ENCODE results near the gene MAGED2.
"Not testable (repeated sequence)": the region's sequence is repeated elsewhere in the genome, so short reads cannot be mapped to it uniquely, and the experiment has no call there.

Gene MAGED2

DNA sequence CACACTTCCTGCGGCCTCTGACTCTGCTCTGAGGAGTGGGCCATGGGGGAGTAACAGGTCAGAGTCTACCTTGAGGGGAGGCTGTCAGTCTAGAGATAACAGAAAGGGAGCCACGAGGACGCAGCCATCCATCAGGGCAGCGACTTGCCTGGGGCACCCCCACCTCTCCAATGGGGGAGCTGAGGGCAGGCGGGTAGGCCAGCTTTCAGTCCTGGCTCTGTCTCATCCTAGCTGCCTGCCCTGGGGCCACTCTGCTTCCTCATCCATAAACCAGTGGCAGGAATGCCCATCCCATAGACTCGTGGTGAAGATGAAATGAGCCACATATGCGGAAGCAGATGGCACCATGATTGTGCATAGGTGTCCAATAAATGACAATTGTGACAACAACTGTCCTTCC is 13.2 kb downstream of the MAGED2 start:
- no peak for DNase-seq

DNA sequence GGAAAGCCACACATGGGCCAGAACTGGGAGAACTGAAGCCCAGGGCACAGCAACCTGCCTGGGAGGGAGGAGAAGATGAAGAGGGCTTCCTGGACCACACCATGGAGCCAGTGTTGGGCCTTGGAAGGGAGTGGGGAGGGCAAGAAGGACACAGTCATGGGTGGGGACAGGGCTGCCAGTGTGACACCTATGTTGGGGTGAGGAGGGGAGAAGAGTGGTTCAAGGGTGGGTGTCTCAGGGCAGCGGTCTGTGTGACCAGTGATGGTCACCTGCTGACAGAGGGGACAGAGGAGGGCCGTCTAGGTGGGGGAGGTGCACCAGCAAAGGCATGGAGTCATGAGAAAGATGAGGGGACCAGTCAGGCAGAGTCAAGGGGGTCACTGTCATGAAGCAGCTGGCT is 13.8 kb downstream of the MAGED2 start:
- DNase-seq = no peak

DNA sequence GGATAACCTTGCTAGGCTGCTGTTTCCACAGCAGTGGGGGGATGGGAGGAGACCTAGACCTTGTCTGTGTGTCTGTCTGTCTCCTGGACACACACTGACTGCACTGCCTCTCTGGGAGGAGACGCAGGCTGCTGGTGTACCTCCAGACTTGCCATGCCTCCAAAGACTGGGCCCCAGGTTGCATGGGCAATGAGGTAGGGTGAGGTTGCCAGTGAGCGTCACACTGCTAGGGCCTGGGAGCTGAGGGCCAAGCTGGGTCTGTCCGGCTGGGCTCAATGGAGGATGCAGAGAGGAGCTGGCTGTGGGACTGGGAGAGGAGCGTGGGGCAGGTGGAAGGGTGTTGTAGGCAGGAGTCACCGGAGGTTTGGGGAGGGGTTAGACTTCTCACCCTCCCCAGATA is 16.6 kb downstream of the MAGED2 start:
- DNase-seq = no peak

DNA sequence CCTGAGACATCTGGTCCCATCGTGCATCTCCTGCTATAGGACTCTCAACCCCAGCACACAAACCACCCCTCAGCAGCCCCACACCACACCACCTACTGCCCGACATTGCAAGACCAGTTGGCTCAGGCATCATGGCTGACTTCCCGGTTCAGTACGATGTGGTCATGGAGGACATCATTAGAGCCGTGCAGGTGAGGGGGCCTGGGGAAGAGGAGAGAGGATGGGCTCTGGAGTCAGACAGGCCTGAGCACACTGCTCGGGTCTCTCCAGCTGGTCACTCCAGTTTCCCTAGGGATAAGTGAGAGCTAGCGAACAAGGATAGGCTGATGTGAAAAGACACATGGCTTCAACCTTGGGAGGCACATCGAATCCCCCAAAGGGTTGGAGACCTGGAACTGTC is 17.2 kb downstream of the MAGED2 start:
- DNase-seq = no peak

DNA sequence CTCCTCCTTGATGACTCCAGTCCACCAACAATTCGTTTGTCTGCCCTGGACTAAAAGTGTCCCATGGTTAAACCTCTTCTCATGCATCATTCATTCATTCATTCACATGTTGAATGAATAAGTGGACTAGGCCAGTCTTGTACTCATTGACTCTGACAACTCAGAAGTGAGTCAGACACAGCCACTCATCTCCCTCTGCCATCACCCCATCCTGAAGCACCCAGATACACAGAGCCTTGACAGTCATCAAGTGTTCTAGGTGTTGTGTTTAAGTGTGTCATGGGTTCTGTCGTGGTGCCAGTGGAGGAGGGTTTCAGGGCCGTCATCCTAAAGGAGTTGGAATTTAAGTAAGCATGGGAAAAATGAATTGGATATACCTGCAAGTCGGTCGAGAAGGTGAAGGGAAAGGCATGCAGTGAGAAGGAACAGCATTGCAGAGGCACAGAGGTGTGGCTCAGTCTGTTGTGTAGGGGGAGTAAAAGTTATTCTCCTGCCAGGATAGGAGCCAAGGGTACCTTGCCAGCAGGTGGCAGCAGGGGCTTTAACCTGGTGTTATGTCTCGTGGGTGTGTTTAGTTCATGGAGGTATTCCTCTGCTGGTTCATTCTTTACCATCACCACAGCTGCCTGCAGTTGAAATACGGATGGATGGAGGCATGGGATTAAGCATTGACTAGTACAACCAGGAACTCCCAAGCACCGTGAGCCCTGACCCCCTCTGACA is 18.3 kb downstream of the MAGED2 start:
- no peak for DNase-seq

DNA sequence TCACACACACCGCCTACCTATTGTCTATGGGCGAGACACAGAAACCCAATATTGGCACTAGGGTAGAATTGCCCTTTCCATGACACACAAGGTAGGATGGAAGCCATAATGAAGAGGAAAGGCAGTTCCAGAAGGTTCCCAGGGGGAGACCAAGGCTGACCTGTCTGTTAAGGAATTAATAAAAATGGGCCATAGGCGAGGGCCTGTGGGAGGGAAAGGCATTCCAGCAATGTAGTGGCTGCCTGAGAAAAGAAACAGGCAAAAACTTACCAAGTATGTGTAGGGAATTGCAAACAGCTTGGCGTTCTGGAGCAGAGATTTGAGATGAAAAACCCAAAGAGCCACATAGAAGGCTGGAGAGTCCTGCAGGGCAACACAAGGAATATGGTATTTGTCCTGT is 19.1 kb downstream of the MAGED2 start:
- no peak for DNase-seq

DNA sequence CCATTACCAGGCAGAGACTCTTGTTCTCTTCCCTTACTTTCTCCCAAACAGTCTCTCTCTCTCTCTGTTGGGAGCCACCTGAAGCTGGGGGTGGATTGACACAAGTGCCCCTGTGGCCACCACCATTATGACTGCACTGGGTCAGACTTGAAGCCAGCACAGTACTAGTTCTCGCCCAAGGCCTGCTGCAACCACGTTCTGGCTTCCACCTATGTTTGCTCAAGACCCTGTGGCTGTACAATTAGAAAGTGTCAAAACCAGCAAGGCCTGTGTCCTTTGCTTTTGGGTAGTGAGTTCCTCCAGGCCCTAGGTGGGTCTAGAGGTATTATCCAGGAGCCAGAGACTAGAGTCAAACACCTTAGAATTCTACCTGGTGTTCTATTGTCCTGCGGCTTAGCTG is 31.0 kb downstream of the MAGED2 start:
- no peak for DNase-seq

DNA sequence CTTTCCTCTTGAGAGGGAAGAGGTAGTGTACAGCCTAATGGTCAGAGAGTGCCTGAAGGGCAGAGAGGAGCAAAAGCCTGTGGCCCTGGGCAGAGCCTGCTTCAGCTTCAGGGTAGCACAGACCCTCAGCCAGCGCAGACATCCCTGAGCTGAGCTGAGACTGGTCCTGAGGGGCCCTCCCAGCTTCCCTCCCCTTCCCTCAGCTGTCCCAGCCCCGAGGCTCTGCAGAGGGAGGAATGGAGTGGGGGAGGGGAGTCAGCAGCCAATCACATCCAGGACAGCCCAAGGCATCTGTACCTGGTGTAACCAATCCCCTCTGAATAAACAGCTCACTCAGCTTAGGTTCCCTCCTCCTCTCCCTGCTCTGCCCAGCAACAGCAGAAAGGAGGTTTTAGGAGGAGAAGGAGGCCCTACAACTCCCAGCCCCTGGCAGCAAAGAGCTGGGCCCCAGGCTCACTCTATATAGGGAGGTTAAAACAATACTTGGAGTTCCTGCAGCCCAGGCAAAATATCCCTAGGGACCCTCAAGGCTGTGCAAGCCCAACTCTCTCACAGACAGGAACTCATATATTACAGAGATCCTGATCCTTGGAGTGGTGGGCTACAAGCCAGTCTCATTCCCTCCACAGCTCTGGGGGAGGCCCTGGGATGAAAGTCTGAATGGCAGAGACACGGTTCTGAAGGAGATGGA is 33.8 kb downstream of the MAGED2 start:
- DNase-seq = not testable (repeated sequence)

DNA sequence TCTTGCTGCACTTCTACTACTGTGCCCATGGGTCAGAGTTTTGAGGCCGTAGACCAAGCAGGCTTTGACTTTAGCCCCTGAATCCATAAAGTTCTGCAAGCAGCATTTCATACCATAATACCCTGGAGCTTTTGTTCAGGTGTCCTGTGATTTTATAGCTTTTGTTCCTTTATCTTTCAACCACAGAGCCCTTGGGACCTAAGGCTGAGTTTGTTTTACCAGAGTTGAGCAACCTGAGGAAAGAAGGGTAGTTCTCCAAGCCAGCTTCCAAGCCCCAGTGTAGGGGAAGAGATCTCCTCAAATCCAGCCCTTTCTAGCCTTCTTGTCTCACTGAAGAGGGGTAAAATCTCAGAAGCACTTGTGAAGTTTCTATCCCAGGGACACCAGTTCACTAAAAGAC is 35.1 kb downstream of the MAGED2 start:
- no peak for DNase-seq

DNA sequence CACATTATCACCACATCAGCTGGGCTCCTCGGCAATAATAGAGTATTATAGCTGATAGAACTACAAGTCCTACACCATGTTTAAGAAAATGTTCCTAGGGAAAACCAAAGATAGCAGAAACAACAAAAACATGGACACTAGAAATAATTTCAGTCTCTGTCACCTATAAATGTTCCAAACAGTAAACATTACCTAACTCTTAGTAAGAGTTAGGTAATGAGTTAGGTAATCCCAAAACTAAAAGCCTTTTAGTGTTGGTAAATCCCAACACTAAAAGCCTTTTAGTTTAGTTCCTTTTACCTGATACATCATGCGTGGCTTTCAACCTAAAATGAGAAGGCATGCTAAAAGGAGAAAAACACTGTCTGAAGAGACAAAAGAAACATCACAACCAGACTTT is 35.5 kb downstream of the MAGED2 start:
- DNase-seq = no peak

DNA sequence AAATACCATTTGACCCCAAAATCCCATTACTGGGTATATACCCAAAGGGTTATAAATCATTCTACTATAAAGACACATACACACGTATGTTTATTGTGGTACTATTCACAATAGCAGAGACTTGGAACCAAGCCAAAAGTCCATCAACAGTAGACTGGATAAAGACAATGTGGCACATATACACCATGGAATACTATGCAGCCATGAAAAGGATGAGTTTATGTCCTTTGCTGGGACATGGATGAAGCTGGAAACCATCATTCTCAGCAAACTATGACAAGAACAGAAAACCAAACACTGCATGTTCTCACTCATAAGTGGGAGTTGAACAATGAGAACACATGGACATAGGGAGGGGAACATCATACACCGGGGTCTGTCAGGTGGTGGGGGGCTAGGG is 40.2 kb downstream of the MAGED2 start:
- not testable (repeated sequence) for DNase-seq

DNA sequence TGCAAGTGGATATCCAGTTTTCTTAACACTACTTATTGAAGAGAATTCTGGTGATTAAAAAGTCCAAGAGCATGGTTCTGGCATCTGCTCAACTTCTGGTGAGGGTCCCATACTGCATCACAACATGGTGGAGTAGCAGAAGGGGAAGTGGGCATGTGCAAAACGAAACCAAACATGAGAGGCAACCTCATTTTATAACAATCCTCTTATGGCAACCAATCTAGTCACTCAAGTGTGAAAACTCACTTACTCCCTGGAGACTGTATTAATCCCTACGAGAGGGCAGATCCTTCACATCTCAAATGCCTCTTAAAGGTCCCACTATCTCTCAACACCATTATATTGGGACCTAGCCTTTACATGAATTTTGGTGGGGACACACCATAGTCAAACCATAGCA is 57.7 kb downstream of the MAGED2 start:
- no peak for DNase-seq
